ENCODE results near the gene SYTL2. TPM values are rescaled to one million over a fixed set of nuclear protein-coding genes. Genes with fewer than 3 reads are reported as not detected.

Gene SYTL2
- total and polyA plus RNA-seq, 4 donors = 2.6 to 27.4 (median 4.4) TPM

DNA sequence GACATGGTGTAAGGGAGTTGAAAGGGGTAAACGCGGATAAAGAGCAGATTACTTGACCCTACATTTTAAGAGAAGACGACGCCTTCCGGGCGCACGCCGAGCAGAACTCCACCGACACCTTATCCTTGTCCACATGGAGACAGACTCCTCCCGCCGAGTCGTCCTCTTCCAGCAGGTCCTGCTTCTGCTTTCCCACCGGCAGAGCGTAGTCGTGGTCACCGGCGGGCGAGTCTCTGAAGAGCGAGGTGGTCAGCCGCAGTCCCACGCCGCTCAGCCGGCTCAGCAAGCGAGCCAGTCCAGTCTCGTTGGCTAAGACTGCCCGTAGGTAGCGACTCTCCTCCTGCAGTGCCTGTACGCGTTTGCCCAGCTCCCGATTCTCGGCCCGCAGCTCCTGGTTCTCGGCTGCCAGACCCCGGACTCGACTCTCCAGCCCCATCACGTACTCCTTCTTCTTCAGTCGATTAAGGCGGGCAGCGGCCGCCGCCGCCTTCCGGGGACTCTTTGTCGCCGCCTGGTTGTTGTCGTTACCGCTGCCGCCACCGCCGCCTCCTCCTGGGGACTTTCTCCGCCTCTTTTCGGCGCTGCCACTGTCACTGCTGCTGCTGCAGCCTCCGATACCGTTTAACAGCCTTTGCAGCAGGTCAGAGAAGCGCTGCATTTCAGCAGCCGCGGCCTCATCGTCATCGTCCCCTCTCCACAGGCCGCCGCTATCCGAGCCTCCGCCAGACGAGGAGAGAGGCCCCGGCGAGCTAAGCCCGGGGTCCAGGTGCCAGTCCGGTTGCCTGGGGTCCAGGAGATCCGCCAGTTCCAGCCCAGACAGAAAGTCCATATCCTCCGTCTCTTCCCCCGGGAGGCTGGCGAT lies 147.0 kb downstream of the SYTL2 start (continued):
- TF ChIP-seq ZBTB33 (IDR thresholded peaks at IDR 0.05) = no peak
- TF ChIP-seq SP1 (IDR thresholded peaks at IDR 0.05) = no peak
- no peak for TF ChIP-seq MAX (IDR thresholded peaks at IDR 0.05)
- no peak for TF ChIP-seq TAF1 (conservative IDR thresholded peaks at IDR 0.05)
- TF ChIP-seq YY1 (IDR thresholded peaks at IDR 0.05) = no peak
- no peak for TF ChIP-seq FOXA2 (IDR thresholded peaks at IDR 0.05)
- no peak for TF ChIP-seq HNF4A (conservative IDR thresholded peaks at IDR 0.05)

GRCh38 chr11:85663080-85663752 lies 147.7 kb downstream of the SYTL2 start:
- no peaks in the 10 kb centered on the region for H3K9me3 ChIP-seq (ENCODE audit: control insufficient read depth in 4 of 4, low read length in 3 of 4)
- TF ChIP-seq MAX (IDR thresholded peaks at IDR 0.05) (no peak), NR2F2 (IDR thresholded peaks at IDR 0.05) (no peak), FOXA1 (IDR thresholded peaks at IDR 0.05) (no peak), HNF4G (IDR thresholded peaks at IDR 0.05) (no peak), GABPA (IDR thresholded peaks at IDR 0.05 in 1 of 2, conservative IDR thresholded peaks at IDR 0.05 in 1 of 2) (no peak), SP1 (IDR thresholded peaks at IDR 0.05) (no peak), YY1 (IDR thresholded peaks at IDR 0.05) (no peak), JUND (IDR thresholded peaks at IDR 0.05) (no peak), FOXA2 (IDR thresholded peaks at IDR 0.05) (no peak), RAD21 (IDR thresholded peaks at IDR 0.05) (no peak), RXRA (IDR thresholded peaks at IDR 0.05) (no peak), TAF1 (conservative IDR thresholded peaks at IDR 0.05) (no peak), EGR1 (IDR thresholded peaks at IDR 0.05; ENCODE audit: low read depth in 2 of 2) (no peak)
- TF ChIP-seq, protein P1, sequence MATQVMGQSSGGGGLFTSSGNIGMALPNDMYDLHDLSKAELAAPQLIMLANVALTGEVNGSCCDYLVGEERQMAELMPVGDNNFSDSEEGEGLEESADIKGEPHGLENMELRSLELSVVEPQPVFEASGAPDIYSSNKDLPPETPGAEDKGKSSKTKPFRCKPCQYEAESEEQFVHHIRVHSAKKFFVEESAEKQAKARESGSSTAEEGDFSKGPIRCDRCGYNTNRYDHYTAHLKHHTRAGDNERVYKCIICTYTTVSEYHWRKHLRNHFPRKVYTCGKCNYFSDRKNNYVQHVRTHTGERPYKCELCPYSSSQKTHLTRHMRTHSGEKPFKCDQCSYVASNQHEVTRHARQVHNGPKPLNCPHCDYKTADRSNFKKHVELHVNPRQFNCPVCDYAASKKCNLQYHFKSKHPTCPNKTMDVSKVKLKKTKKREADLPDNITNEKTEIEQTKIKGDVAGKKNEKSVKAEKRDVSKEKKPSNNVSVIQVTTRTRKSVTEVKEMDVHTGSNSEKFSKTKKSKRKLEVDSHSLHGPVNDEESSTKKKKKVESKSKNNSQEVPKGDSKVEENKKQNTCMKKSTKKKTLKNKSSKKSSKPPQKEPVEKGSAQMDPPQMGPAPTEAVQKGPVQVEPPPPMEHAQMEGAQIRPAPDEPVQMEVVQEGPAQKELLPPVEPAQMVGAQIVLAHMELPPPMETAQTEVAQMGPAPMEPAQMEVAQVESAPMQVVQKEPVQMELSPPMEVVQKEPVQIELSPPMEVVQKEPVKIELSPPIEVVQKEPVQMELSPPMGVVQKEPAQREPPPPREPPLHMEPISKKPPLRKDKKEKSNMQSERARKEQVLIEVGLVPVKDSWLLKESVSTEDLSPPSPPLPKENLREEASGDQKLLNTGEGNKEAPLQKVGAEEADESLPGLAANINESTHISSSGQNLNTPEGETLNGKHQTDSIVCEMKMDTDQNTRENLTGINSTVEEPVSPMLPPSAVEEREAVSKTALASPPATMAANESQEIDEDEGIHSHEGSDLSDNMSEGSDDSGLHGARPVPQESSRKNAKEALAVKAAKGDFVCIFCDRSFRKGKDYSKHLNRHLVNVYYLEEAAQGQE (IDR thresholded peaks at IDR 0.05) = no peak
- TF ChIP-seq, protein P2, sequence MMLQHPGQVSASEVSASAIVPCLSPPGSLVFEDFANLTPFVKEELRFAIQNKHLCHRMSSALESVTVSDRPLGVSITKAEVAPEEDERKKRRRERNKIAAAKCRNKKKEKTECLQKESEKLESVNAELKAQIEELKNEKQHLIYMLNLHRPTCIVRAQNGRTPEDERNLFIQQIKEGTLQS (IDR thresholded peaks at IDR 0.05) = no peak
- TF ChIP-seq, protein P3, sequence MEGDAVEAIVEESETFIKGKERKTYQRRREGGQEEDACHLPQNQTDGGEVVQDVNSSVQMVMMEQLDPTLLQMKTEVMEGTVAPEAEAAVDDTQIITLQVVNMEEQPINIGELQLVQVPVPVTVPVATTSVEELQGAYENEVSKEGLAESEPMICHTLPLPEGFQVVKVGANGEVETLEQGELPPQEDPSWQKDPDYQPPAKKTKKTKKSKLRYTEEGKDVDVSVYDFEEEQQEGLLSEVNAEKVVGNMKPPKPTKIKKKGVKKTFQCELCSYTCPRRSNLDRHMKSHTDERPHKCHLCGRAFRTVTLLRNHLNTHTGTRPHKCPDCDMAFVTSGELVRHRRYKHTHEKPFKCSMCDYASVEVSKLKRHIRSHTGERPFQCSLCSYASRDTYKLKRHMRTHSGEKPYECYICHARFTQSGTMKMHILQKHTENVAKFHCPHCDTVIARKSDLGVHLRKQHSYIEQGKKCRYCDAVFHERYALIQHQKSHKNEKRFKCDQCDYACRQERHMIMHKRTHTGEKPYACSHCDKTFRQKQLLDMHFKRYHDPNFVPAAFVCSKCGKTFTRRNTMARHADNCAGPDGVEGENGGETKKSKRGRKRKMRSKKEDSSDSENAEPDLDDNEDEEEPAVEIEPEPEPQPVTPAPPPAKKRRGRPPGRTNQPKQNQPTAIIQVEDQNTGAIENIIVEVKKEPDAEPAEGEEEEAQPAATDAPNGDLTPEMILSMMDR (IDR thresholded peaks at IDR 0.05; ENCODE audit: low read depth, low read length, missing input control) = no peak
- H3K4me3 ChIP-seq (ENCODE audit: low read depth in 1 of 3, low read length in 3 of 3) = peak overlapping the region; percentile 89 to 99 (median 96)
- WGBS = 2% methylated on average over 10 of the region's 10 CpGs
- H3K4me1 ChIP-seq (ENCODE audit: control insufficient read depth in 4 of 4, insufficient read depth in 4 of 4, low read length in 3 of 4) = peaks cover 1 to 35% (median 18%) of the 10 kb centered on the region in 4 donors
- peaks cover 0 to 12% (median 6%) of the 10 kb centered on the region in 4 donors for H3K36me3 ChIP-seq (ENCODE audit: control insufficient read depth in 4 of 4, insufficient read depth in 3 of 4, low read depth in 1 of 4, low read length in 3 of 4)
- no peaks in the 10 kb centered on the region for H3K27me3 ChIP-seq (ENCODE audit: control insufficient read depth in 4 of 4, insufficient read depth in 4 of 4, low read length in 3 of 4)
- H3K27ac ChIP-seq (ENCODE audit: low read depth in 1 of 2, low read length in 2 of 2) = peak overlapping the region; percentile 92 to 96
- H3K9ac ChIP-seq (ENCODE audit: low read depth in 1 of 2, low read length in 2 of 2) = peak overlapping the region; percentile 82 to 83
- DNase-seq (ENCODE audit: low spot score) = no peak

Data from liver (tissue), 9 donors.